Measurements from ENCODE around the gene CHST5.
A peak's percentile ranks its signal among the peaks of the same experiment; 100 is the strongest.
"Not testable (repeated sequence)": the region's sequence is repeated elsewhere in the genome, so short reads cannot be mapped to it uniquely, and the experiment has no call there.

Gene CHST5

DNA sequence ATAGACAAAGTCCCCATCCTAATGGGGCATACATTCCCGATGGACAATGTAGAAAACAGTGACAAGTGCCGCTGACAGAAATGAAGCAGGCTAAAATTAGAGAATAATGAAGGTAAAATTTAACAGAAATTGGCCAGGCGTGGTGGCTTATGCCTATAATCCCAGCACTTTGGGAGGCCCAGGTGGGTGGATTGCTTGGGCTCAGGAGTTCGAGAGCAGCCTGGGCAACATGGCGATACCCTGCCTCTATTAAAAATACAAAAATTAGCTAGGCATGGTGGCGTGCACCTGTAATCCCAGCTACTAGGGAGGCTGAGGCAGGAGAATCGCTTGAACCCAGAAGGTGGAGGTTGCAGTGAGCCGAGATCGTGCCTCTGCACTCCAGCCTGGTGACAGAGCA, 12.5 kb upstream of the CHST5 start:
- not testable (repeated sequence) for ATAC-seq

- no peak for ATAC-seq
These were observed 10.4 kb upstream of the CHST5 start for GRCh38 chr16:75546293-75546692.

DNA sequence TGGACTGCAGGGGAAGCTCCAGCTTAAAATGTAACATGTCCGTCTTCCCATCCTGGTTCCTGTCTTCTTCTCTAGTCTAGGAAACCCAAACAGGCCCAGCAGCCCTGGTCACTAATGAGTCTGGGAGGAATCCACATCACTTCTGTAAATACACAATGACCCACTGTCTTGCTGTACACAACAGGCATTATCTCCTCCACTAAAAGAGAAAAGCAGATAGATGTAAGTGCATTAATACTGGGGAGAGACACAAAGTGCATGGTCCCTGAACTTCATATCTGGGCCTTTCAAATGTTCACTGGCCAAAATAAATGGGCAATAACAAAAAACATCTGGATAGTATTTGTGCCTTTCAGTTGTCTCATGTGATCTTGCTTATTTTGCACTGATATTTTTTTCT, 10.0 kb upstream of the CHST5 start:
- ATAC-seq, result not testable (repeated sequence)

DNA sequence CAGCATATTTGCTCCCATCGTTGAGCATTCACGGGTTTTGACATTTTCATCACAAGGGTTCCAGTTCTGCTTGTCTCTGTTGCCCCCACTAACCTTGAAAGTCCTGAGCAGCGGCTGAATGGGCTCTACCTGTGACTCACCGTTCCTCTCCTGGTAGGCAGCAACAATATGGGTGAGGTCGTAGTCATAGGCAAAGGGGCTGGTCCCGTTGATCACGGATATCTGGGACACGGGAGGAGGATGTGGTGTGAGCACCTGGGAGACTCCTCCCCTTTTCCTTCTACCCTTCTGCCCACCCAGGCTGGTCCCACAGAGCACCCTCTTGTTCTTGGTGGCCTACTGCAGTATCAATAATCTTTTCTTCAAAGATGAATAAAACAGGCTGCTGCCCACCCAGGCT, 6.6 kb upstream of the CHST5 start:
- not testable (repeated sequence) for ATAC-seq

GRCh38 chr16:75541236-75541635, 5.3 kb upstream of the CHST5 start:
- no peak for ATAC-seq

- not testable (repeated sequence) for ATAC-seq
These were observed 3.1 kb upstream of the CHST5 start for GRCh38 chr16:75538882-75539565.

DNA sequence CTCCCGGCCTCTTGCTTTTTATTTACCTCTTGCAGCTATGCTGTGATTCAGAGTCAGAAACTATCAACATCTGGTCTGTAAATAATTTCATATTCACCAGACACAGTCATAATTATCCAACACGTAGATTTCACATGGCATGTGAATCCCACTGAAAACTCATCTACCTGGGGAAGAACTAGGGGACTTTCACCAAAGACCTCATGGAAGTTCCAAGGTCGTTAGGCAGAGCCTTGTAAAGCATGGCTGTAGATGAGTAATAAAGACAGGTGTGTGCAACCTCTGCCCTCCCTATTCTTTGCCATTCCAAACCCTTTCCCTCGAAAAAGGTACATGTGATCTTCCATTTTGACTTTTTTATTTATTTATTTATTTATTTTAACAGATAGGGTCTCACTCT, 1.9 kb upstream of the CHST5 start:
- no peak for ATAC-seq

DNA sequence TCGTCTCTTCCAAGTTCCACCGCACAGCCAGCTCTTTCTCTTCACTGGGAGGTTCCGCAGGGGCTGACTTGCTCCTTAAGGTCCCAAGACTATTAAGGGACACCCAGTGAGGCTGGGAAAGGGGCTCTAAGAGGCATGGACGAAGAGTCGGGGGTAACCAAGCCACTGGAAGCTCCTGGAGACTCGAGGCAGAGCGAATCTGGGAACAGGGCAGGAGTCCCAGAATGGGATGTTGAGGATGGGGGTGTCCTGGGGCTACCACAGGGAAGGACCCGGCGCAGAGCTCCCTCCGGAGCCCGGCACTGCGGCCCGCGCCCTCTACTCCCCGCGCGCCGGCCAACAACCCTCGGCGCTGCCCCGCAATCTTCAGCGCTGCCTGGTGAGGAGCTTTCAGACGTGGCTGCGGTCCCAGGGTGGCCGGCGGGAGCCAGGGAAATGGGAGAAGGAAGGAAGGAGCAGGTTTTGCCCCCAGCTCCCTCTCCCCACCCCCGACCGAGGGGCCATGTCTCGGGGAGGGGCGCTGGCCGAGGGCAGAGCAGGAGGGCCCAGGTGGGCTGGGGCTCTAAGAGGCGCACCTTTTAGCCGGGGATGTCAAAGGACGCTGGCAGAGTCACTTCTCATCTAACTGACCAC, 581 bp downstream of the CHST5 start:
- no peak for ATAC-seq

DNA sequence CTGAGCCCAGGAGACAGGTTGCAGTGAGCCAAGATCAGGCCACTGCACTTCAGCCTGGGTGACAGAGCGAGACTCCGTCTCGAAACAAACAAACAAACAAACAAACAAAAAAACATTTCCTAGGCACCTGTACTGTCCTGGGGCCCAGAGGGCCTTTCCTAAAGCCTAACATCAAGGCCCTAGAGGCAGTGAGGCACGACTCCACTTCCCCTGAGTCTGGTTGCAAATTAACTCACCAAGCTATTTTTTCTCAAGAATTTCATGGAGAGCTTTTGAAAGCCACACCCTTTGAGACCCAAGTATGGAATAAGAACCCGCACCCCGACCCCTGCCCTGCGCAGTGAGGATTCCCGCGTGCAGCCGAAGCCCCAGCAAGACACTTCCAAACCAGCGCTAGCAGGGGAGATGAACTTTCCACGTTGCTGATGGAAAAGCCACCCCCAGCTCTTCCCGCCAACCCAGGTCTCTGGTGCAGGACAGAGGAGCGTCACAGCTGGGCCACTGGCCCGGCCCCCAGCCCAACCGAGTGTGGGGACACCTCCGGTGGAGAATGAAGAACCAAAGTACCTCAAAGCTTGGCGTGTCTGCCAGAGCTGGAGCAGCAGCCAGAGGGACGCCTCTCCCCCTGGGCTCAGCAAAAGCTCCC, 1.2 kb downstream of the CHST5 start:
- ATAC-seq, result no peak

DNA sequence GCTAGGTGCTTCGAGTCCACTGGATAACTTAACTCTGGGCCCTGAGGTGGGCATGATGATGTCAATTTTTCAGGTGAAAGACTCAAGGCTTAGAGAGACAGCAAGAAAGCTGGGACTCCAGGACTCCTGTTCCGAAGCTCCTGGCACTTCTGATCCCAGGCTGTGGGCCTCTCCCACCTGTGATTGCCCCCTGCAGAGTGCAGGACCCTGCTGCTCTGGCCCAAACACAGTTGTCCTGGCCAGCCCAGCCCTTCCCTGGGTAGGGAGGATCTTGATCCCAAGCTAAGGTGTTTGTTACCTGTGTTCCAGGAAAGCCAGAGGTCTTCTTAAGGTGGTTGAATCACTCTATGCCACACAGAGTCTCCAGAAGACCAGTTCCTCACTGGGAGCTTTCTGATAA, 3.1 kb downstream of the CHST5 start:
- no peak for ATAC-seq

DNA sequence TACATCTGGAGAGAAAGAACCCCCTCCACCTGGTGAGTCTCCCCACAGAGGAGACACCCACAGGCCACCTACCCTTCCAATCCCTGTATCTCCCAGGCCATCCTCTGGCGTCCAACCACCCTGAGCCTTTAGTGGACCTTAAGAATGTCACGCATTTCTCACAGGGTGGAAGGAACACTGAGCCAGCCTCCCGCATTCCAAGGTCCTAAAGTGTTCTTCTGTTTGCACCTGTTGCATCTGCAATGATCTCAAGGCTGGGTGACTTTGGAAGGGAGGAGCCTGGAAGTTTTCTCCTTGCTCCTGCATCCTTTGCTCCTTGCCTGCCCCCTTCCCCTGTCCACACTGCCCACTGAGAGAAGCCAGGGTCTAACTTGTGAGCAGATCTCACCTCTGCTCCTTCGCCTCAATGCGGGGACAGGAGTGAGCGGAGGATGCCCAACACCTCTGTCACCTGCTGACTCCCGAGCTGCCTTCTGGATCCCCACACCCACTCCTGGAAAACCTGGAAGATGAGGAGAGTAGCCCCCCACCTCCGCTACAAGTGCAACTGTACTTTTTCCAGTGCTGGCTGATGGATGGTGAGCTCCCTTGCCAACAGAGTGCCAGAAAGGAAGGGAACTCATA, 3.7 kb downstream of the CHST5 start:
- no peak for ATAC-seq

DNA sequence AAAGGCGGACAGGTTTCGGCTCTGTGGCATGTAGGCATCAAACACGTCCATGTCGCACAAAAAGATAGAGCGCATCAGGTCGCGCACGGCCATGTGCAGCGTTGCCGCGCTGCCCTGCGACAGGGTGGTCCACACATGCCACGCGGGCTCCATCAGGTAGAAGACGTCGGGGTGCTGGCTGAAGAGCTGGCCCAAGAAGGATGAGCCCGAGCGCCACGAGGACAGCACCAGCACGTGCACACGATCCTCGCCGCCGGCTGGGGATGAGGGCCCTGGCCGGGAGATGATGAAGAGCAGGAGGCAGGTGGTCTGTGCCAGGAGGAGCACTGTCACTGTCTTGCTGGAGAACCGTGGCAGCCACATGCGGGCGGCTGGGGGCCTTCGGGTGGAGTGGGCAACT, 5.9 kb downstream of the CHST5 start:
- no peak for ATAC-seq

DNA sequence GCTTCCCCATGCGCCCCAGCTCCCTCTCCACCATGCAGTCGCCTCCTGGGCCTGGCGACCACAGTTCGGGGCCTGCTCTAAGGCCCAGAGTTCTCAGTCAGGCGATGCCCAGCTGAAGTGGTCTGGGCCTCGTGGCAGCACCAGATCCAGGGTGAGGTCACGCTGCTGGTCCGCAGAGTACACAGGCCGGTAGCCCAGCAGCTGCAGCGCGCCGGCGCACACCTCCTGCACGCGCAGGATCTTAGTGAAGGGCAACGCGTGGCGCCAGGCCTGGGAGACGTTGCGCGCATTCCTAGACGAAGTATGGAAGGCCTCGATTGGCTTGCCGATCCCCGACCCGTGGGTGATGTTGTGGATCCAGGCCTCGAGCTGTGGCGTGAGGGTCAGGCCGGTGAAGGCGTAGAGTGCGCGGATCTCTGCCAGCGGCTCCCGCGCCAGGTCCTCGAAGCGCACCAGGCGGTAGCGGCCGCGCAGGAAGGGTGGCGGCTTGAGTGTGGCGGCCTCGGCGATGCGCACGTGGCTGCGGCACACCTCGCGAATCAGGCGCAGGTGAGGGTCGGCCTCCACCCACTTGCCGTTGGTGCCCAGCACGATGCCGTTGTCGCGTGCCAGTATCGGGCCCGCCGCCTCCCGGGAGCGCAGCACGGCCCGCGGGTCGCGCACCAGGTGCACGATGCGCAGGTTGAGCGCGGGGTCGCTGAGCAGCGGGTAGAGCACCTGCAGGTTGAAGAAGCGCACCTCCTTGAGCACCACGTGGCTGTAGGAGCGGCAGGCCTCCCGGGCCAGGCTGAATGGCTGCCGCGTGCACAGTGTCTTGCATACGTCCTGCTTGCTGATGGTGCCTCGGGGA, 6.6 kb downstream of the CHST5 start:
- ATAC-seq, result no peak

DNA sequence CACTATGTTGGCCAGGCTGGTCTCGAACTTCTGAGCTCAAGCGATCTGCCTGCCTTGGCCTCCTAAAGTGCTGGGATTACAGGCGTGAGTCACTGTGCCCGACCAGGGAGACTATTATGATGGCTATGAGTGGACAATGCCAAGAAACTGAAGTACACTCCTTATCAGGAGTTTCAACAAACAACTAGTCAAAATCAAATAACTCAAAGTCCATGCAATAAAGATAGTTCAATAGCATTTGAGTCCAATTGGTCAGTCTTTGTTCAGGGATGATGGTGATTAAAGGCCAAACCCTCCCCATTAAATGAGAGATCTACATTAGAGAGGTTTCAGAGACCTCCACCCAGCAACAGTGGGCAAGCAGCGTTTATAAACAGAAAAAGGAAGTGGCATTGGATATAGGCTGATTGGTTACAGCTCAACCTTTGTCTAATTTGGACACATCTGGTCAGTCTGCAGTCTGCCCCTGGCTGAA, 8.0 kb downstream of the CHST5 start:
- ATAC-seq, result no peak

- ATAC-seq, result no peak
These were observed 9.7 kb downstream of the CHST5 start for GRCh38 chr16:75526032-75526790.

DNA sequence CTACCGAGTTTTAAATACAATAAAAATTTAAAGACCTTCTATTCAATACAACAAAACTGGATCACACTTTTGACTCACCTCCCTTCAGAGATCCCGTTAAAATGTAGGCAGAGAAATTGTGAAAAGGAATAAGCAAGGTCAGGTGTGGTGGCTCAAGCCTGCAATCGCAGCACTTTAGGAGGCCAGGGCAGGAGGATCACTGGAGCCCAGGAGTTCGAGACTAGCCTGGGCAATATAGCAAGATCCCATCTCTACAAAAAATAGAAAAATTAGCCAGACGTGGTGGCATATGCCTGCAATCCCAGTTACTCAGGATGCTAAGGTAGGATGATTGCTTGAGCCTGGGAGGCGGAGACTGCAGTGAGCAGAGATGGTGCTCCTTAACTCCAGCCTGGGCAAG, 16.7 kb downstream of the CHST5 start:
- no peak for ATAC-seq

- ATAC-seq, result peak; percentile 21 to 26
These were observed 19.5 kb downstream of the CHST5 start for GRCh38 chr16:75516189-75516966.

GRCh38 chr16:75514296-75514695, 21.6 kb downstream of the CHST5 start:
- no peak for ATAC-seq

DNA sequence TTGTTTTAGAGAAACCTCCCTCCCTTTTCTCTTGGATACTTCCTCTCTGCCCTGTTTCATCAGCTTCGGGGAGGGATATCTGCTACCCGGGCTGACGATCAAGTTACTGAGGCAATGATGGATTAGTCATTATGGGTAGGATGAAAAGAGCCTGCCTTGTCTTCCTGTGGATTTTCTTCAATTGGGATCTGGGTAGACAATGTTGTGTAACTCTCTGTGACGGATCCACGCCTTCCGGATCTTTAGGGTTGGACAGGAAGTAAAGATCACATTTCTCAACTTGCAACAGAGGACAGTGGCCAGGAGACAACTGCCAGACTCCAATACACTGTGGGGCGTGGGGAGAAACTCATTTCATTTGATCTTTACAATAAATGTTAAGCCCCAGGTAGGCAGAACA, 29.3 kb downstream of the CHST5 start:
- ATAC-seq, result no peak

DNA sequence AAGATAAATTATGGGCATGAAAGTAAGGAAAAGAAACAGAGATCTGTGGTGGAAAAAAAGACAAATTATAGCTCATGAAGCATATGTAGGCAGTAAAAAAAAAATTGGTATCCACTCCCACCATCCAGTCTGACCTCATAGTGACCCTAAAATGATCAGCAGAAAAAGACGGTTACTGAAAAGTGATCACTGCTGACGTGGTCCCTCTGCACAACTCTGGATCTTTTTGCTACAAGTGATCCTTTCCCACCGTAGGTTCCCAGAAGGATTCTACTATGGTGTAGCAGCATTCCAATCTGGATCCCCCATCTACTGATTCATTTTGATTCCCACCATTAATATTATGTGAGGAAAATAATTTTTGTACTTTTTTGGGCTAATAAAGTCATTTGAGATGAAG, 29.8 kb downstream of the CHST5 start:
- ATAC-seq, result no peak

DNA sequence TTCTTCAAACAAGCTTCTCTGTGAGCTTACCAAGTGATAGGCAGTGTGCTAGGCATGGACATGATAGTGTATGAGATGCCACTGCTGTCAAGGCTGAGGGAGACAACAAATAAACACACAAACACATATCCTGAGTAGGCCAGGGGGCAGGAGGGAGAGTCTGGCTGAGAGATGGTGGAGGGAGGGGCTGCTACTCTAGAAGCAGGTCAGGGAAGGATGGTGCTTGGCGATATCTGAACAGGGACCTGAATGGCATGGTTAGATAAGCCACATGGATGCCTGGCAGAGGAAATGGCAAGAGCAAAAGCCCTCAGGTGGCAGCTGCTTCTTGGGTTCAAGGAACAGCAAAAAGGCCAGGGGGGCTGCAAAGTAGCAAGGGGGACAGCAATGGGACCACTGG, 32.1 kb downstream of the CHST5 start:
- ATAC-seq, result no peak

All from activated CD4-positive, CD25-positive, alpha-beta regulatory T cell treated with anti-CD3 and anti-CD28 coated beads, Interleukin-2, amount 50 U/mL, for 24 hours (primary cell).